CD4-positive, alpha-beta T cell treated with Interleukin-15 for 4 hours (primary cell): ENCODE data around the gene NAT10.

ENCODE experiments used
- DNase-seq: peaks from one replicate; pipeline ENCODE4 v3.0.0-alpha.2; 2020; ENCODE audit warnings: low spot score

Gene NAT10

DNA sequence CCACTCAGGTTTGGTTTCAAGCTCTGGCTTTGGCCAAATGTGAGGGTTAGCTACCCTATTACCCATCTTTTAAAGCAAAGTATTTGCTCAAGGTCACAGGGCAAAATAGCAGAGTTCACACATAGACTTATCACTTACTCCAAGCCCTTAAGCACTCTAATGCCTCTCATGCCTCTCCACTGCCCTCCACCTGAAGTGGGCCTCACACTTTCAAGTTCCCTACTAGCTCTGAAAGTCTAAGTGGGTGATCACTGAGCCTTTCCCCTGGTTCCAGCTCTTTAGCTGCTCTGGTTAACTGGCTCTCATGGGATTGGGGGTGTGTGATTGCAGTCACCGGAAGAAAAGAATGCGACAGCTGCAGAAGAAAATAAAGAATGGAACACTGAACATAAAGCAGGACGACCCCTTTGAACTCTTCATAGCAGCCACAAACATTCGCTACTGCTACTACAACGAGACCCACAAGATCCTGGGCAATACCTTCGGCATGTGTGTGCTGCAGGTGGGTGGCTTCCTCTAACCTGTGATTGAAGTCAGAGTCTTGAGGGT is 6.4 kb downstream of the NAT10 start:
- no peak for DNase-seq

- DNase-seq: no peak
Observed at GRCh38 chr11:34114014-34114413, 8.6 kb downstream of the NAT10 start.

DNA sequence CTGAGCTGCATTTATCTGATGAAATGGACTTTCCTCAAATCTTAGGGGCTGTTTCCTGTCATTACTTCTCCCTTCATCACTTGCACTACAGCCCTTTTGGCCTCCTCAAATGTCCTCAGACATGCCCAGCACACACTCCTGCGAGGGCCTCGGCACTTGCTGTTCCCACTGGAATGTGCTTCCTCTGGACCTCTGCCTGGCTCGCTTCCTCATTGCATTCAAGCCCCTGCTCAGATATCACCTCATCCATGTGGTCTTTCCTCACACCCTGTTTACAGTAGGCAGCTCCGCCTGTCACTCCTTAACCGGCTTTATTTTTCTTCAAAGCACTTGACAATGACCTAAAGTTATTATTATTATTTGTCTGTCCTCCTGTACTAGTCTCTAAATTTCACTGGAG is 9.0 kb downstream of the NAT10 start:
- no peak for DNase-seq

- no peak for DNase-seq
Observed at GRCh38 chr11:34120651-34121050, 15.2 kb downstream of the NAT10 start.

GRCh38 chr11:34124885-34125668 is 19.6 kb downstream of the NAT10 start:
- DNase-seq: no peak

DNA sequence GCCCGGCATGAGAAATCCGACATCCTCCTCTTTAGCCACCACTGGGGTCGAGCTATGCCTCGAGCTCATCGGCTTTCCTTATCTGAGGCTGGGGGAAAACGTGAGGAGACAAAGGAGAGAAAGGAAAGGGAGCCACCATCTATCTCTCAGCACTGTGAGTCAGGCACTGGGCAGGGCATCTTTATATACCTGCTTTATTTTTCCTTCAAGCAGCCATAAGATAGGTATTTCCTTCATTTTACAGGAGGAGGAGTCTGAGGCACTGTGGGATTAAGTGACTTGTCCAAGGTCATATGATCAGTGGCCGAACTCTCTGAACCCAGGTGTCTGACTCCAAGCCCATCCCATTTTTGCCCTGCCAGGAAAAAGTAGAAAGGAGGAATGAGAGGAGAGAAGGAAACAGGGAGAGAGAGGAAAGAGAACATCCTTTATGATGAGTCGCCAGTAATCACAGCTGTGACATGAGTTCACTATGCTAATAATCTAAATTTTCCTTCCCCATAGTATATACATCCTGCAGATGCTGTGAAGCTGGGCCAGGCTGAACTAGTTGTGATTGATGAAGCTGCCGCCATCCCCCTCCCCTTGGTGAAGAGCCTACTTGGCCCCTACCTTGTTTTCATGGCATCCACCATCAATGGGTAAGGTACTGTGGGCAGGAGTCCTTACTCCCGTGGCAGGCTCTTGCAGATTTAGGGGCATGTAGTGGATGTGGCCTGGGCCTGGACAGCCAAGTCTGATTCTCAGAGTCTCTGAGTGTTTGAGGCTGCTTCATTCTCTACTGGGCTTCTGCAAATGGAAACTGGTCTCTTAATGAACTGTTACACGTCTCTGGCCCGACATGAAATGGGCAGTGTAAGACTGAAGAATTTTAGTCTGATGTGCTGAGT is 21.8 kb downstream of the NAT10 start:
- DNase-seq: no peak

DNA sequence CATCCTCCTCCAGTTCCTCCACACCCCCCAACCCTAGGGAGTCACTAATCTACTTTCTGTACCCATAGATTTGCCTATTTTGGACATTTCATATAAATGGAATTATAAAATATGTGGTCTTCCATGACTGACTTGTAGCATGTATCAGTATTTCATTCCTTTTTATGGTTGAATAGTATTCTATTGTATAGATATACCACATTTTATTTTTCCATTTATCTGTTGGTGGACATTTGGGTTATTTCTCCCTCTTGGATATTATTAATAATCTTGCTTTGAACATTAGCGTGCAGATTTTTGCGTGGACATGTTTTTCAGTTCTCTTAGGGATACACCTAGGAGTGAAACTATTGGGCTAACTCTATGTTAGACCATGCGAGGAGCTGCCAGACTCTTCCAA is 23.4 kb downstream of the NAT10 start:
- no peak for DNase-seq

GRCh38 chr11:34132261-34132965 is 27.0 kb downstream of the NAT10 start:
- DNase-seq: no peak

GRCh38 chr11:34134765-34135164 is 29.3 kb downstream of the NAT10 start:
- DNase-seq: no peak

DNA sequence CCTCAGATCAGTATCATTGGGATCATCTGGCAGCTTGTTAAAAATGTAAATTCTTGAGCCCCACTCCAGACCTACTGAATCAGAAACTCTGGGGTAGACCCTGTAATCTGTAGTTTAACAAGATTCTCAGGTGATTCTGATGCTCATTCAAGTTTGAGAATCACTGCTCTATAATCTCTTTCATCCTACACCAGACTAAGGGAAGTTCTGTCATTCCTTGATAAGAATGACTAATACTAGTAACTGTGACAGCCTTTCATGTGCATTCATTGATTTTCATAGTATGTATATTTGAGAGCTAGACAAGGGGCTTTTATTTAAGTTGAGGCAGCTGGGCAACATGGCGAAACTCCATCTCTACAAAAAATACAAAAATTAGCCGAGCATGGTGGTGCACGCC is 30.0 kb downstream of the NAT10 start:
- no peak for DNase-seq

DNA sequence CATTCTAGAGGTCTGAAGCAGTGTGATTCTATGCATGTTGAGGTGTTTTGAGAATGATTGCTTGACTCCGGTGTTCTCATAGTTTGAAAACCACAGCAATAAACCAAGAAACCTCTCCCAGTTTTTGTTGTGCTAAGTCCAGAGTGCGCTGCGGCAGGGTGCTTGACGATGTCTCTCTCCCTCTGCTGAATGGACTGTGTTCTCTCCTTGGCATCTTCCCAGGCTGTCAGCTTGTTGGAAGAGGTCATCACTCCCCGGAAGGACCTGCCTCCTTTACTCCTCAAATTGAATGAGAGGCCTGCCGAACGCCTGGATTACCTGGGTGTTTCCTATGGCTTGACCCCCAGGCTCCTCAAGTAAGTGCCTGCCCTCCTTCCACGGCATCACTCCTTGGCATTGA is 31.0 kb downstream of the NAT10 start:
- no peak for DNase-seq

- no peak for DNase-seq
Observed at GRCh38 chr11:34139346-34139745, 33.9 kb downstream of the NAT10 start.

GRCh38 chr11:34140149-34140548 is 34.7 kb downstream of the NAT10 start:
- DNase-seq: no peak

GRCh38 chr11:34143048-34143447 is 37.6 kb downstream of the NAT10 start:
- no peak for DNase-seq

DNA sequence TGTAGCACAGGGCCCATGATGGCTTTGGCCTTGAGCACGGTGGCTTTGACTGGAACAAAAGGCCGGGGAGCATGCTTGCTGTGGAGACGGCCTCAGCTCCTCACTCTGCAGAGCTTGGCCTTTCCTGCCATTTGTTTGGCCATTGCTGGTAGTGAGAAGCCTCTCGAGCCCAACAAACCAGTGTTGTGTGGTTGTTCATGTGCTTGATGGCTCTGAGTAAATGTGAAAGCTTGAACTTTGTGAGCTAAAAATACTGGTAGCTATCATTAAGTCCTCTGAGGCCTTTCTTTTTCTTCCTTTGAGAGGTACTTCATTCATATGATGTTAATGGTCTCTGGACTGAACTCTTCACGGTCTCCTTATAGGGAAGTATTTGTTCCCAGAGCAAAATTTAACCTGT is 39.6 kb downstream of the NAT10 start:
- no peak for DNase-seq

- no peak for DNase-seq
Observed at GRCh38 chr11:34145847-34146381, 40.5 kb downstream of the NAT10 start.

DNA sequence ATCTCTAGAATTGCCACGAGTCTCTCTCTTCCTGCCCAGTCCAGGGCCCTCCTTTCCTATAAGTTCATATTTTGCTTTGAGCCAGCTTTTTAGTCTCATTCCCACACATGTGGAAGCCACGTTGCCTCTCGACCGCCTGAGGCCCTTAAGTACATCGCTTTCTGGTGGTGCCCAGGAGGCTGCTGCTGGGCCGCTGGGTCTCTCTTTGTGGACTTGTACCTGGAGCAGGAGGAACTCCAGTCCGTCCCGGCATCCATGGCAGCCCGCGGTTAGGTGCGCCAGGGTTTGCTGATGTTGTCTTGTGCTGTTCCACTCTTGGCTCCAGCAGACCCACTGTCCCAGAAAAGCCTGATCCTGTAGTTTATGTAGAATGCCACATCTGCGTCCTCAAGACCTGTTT is 41.0 kb downstream of the NAT10 start:
- no peak for DNase-seq

DNA sequence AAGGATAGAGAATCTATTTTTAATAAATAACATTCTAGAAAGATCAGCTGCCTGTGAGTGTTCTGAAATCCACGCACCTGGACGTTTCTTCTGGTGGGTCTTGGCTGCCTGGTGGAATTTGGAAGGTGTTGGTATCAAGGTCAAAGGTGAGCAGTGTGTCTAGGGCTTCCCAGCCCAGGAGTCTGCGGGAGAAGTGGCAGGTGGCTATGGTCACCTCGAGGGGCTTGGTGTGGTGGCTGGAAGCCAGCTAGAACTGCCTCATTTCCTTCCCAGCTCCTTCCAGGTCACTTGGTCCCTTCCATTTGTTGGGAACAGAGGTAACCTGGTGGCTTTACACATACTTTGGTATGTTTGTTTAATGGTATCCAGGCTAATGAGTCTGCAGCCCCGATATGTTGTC is 41.4 kb downstream of the NAT10 start:
- no peak for DNase-seq

DNA sequence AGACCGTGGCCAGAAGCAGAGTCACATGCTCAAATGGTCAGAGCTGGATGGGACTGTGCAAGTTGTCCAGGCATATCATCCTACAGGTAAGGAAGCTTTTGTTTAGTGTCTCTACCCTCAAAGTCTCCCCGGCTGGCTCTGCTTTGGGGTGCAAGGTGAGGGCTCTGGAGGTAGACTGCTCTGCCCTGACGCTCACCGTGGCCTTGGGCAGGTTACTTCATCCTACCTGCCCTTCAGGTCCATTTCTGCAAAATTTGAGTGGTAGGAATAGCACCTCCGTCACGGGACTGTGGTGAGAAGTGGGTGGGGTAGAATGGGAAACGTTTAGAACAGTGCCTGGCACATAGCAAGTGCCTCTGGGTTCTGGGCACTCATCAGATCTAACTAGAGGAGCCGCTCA is 42.2 kb downstream of the NAT10 start:
- no peak for DNase-seq

GRCh38 chr11:34148504-34149165 is 43.2 kb downstream of the NAT10 start:
- DNase-seq: no peak

GRCh38 chr11:34149274-34149673 is 43.8 kb downstream of the NAT10 start:
- DNase-seq: no peak

DNA sequence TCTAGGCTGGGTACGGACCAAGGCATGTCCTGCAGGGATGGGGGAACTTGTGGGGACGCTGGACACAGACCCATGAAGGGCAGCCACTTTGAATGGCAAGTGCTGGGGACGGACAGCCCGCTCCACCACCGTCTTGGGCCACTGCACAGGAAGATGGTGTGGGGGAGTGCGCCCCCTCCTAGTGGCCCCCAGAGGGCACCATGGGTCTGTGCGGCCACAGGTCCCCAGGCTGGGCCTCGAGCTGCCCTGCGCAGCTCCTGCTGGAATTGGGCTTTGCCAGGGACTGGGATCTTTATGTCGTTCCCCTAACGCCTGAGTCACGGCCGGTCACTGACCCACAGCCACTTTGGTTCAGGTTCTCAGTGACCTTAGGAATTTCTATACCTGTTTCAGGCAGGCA is 44.4 kb downstream of the NAT10 start:
- DNase-seq: no peak
